ENCODE data around the gene C3. TPM values are rescaled to one million over a fixed set of nuclear protein-coding genes. Genes with fewer than 3 reads are reported as not detected.

C3 gene
- total RNA-seq, 1 experiment from 2014 or later, result 7.0 TPM

DNA sequence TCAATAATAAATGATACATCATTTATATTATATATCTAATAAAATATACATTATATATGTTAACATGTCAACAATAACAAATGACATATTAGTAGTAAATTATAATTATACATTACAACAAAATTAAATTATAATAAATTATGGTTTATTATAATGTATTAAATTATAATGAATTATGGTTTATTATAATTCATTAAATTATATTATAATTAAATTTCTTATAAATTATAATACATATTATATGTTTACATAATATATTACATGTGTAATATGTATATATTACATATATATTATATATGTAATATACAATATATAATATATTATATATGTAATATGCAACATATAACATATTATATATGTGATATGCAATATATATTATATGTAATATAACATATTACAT lies 20.5 kb downstream of the C3 start (continued):
- no peak for TF ChIP-seq JUND (IDR thresholded peaks at IDR 0.05)
- no peak for TF ChIP-seq EZH2phosphoT487 (IDR thresholded peaks at IDR 0.05; ENCODE audit: borderline replicate concordance)
- no peak for TF ChIP-seq ZFX (IDR thresholded peaks at IDR 0.05)
- TF ChIP-seq POLR2AphosphoS5 (IDR thresholded peaks at IDR 0.05; ENCODE audit: low read depth, low read length), result no peak
- TF ChIP-seq, protein P1, sequence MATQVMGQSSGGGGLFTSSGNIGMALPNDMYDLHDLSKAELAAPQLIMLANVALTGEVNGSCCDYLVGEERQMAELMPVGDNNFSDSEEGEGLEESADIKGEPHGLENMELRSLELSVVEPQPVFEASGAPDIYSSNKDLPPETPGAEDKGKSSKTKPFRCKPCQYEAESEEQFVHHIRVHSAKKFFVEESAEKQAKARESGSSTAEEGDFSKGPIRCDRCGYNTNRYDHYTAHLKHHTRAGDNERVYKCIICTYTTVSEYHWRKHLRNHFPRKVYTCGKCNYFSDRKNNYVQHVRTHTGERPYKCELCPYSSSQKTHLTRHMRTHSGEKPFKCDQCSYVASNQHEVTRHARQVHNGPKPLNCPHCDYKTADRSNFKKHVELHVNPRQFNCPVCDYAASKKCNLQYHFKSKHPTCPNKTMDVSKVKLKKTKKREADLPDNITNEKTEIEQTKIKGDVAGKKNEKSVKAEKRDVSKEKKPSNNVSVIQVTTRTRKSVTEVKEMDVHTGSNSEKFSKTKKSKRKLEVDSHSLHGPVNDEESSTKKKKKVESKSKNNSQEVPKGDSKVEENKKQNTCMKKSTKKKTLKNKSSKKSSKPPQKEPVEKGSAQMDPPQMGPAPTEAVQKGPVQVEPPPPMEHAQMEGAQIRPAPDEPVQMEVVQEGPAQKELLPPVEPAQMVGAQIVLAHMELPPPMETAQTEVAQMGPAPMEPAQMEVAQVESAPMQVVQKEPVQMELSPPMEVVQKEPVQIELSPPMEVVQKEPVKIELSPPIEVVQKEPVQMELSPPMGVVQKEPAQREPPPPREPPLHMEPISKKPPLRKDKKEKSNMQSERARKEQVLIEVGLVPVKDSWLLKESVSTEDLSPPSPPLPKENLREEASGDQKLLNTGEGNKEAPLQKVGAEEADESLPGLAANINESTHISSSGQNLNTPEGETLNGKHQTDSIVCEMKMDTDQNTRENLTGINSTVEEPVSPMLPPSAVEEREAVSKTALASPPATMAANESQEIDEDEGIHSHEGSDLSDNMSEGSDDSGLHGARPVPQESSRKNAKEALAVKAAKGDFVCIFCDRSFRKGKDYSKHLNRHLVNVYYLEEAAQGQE (IDR thresholded peaks at IDR 0.05; ENCODE audit: low read depth), result no peak

DNA sequence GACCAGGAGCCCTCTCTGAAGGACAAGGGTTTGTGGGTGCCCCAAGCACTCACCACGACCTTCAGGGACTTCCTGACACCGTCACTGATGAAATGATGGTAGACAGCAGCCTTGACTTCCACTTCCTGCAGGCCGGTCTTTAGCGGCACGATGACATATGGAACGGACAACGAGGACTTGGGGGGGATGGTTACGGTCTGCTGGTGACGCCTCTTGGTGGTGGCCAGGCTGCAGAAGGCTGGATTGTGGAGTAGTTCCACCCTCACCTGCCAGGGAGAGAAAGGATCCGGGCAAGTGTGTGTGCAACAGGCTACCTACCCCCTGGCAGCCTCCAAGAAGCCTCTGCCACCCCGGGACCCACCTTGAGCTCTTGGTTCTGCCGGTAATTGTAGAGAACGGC lies 23.2 kb downstream of the C3 start:
- Histone ChIP-seq H3K4me1 (ENCODE audit: control insufficient read depth in 1 of 2, insufficient read depth in 2 of 2, low read length in 2 of 2) (0 out of 4 replicates have a peak, but pooled peaks cover 0 to 4% of the 10 kb centered on the region in 2 experiments), H3K27me3 (ENCODE audit: insufficient read depth, low read length) (no peaks in the 10 kb centered on the region), H3K9ac (ENCODE audit: low read length) (no peak overlapping the region), H4K20me1 (ENCODE audit: insufficient read depth) (no peaks in the 10 kb centered on the region), H3K9me2 (ENCODE audit: insufficient read depth) (no peaks in the 10 kb centered on the region), H3K79me2 (ENCODE audit: insufficient read depth, low read length) (no peaks in the 10 kb centered on the region), H3K9me3 (ENCODE audit: control insufficient read depth in 1 of 2, insufficient read depth in 1 of 2, low read depth in 1 of 2, low read length in 2 of 2) (no peaks in the 10 kb centered on the region), H3K4me2 (ENCODE audit: low read length) (no peak overlapping the region), H3K4me3 (replicated peaks in 1 of 2; ENCODE audit: low read depth in 1 of 2, low read length in 2 of 2) (no peak overlapping the region), H2AFZ (ENCODE audit: low read depth, low read length, poor library complexity, severe bottlenecking) (no peak overlapping the region), H3K36me3 (ENCODE audit: control insufficient read depth in 1 of 2, insufficient read depth in 2 of 2, low read length in 2 of 2) (no peaks in the 10 kb centered on the region), H3K27ac (ENCODE audit: low read depth, low read length) (no peak overlapping the region)
- TF ChIP-seq, protein P2, sequence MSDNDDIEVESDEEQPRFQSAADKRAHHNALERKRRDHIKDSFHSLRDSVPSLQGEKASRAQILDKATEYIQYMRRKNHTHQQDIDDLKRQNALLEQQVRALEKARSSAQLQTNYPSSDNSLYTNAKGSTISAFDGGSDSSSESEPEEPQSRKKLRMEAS (IDR thresholded peaks at IDR 0.05), result no peak
- TF ChIP-seq CEBPB (IDR thresholded peaks at IDR 0.05; ENCODE audit: low read depth), result no peak
- no peak for TF ChIP-seq JUND (IDR thresholded peaks at IDR 0.05)
- TF ChIP-seq, protein P3, sequence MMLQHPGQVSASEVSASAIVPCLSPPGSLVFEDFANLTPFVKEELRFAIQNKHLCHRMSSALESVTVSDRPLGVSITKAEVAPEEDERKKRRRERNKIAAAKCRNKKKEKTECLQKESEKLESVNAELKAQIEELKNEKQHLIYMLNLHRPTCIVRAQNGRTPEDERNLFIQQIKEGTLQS (IDR thresholded peaks at IDR 0.05), result no peak
- TF ChIP-seq POLR2AphosphoS5 (IDR thresholded peaks at IDR 0.05; ENCODE audit: low read depth, low read length), result no peak
- TF ChIP-seq, protein P1 (IDR thresholded peaks at IDR 0.05; ENCODE audit: low read depth), result no peak
- TF ChIP-seq SRF (IDR thresholded peaks at IDR 0.05; ENCODE audit: low read depth), result no peak
- no peak for TF ChIP-seq EGR1 (IDR thresholded peaks at IDR 0.05; ENCODE audit: low read depth)
- TF ChIP-seq, protein P4, sequence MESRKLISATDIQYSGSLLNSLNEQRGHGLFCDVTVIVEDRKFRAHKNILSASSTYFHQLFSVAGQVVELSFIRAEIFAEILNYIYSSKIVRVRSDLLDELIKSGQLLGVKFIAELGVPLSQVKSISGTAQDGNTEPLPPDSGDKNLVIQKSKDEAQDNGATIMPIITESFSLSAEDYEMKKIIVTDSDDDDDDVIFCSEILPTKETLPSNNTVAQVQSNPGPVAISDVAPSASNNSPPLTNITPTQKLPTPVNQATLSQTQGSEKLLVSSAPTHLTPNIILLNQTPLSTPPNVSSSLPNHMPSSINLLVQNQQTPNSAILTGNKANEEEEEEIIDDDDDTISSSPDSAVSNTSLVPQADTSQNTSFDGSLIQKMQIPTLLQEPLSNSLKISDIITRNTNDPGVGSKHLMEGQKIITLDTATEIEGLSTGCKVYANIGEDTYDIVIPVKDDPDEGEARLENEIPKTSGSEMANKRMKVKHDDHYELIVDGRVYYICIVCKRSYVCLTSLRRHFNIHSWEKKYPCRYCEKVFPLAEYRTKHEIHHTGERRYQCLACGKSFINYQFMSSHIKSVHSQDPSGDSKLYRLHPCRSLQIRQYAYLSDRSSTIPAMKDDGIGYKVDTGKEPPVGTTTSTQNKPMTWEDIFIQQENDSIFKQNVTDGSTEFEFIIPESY (IDR thresholded peaks at IDR 0.05; ENCODE audit: extremely low read depth, insufficient replicate concordance, low read length), result no peak
- TF ChIP-seq ZFX (IDR thresholded peaks at IDR 0.05), result no peak
- TF ChIP-seq SIN3A (IDR thresholded peaks at IDR 0.05; ENCODE audit: low read depth), result no peak
- TF ChIP-seq EZH2phosphoT487 (IDR thresholded peaks at IDR 0.05; ENCODE audit: borderline replicate concordance), result no peak
- TF ChIP-seq ELF1 (IDR thresholded peaks at IDR 0.05; ENCODE audit: borderline replicate concordance, low read depth), result no peak
- intact Hi-C loops (cut with micrococcal nuclease), result no loop called here
- POLR2A ChIA-PET, result no interaction called here
- no TSS peak for BruUV-seq (replicated peaks)
- RAD21 ChIA-PET (ENCODE audit: low non-redundant PET in 1 of 2, low total read pairs in 2 of 2, uncharacterized antibody in 2 of 2, unreplicated experiment in 2 of 2), result no interaction called here
- CTCF ChIA-PET, result no interaction called here
- DNase-seq (ENCODE audit: low read depth, low spot score) (no peak), ATAC-seq (no peak)
